Fibroblast of skin of abdomen (primary cell): Measurements from ENCODE around the gene CISD1. TPM values are rescaled to one million over a fixed set of nuclear protein-coding genes. Genes with fewer than 3 reads are reported as not detected.
"Not testable (repeated sequence)": the region's sequence is repeated elsewhere in the genome, so short reads cannot be mapped to it uniquely, and the experiment has no call there.

Experiments
- DNase-seq: peaks from one replicate; pipeline ENCODE4 v3.0.0-alpha.2; 2013
- polyA plus RNA-seq, 2 experiments: library from polyadenylated mRNA; unstranded; fragments of 120-200 nt; gene quantifications; one replicate each; pipeline ENCODE4 v1.2.1, GENCODE V29; 2013; ENCODE audit not compliant: insufficient read length in 2 of 2

CISD1 gene
- 33.4 TPM for polyA plus RNA-seq (2013, experiment 1 of 2; ENCODE audit: insufficient read length)
- polyA plus RNA-seq (2013, experiment 2 of 2; ENCODE audit: insufficient read length): 34.6 TPM

DNA sequence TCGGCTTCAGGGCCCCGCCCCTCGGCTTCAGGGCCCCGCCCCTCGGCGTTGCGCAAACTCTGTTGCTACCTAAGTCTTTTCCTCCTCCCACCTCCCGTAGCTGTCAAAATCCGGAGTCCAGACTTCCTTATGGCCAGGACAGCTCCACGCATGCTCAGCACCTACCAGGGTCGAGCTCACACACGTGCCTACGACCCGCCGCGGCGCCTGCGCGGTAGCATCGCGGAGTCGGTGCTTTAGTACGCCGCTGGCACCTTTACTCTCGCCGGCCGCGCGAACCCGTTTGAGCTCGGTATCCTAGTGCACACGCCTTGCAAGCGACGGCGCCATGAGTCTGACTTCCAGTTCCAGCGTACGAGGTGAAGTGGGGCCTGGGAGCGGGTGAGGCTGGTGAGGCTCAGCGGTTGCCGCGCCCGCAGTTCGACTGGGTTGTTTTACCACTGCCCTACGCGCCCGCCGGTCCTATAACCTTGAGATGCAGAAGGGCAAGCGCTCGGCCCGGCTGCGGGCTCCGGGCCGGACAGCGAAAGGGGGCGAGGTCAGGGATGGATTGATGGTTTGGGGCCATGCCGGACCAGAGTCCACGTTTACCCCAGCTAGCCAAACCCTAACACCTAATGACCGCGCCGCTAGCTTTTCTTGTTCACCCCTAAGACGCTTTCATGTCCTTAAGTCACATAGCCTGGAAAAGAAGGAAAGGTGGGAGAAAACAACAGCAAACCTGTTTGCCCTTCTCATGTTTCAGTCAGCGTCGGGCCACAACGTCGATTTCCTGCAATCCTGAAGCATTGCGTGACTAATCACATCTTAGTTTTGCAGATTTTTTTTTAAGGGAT lies at the start of gene CISD1:
Gene CISD1 (plus strand): TSS at position 217 of the 836 bp plus-strand sequence. CDS start 112 bp downstream, at position 329.
- peak; percentile 100 for DNase-seq

DNA sequence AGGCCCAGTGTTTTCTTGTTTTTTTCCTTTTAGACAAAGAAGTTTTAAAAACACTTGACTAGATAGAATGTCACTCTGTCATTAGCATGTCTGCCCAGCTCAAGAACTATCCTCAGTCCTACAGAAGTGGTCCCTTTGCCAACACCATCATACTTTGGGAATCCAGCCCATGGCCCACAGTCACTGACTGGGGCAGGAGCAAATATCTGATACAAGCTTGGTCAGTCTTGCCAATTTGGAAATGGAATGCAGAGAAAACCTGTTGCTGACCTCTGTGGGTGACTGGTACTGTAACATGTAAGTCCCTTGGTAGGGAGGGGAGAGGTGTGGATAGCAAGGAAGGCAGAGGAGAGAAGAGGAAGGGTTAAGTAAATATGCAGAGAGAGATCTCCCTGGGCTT lies 49.1 kb upstream of the CISD1 start:
- no peak for DNase-seq

DNA sequence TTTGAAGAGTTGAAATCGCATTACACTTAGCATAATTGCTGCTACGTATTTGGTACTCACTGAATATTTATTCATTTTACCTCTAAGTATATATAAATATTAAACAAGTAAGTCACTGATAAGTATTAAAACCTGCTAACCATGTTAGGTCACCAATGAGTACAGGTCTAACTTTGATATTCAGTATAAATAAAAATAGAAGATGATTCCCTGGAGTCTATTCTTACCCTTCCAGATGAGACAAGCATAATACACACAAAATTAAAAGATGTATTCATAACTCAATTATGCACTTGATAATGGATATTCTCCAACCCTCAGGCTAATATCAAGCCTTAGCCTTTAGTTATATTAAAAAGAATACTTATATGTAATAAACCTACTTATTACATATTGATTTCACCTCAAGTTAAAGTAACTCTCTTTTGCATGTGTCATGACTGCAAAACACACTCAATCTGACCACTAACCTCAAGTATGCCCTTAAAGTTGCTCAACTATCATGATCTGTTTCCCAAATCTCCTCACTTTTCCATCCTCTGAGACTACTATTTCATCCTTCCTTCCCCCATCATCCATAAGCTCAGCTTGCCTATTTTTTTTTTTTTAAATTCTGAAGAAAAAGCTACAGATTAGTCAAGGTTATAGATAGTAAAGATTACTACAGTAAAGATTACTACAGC lies 48.1 kb upstream of the CISD1 start:
- DNase-seq: peak; percentile 81

DNA sequence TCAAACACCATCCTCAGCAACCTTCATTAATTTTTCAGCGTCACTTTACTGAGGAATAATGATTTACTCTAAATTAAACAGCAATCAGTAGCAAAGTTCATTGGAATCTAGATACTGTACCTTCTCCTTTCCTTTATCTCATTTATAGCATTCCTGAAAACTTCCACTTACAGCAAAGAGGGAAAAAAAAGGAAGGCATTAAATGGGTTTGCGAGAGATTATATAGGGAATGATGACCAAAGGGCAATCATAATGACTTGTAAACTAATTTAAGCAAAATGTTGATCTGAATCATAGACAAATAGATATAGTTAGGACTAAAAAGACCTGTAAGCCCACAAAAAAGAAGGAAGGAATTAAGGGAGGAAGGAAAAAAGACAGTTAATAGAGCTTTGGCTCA lies 43.3 kb upstream of the CISD1 start:
- DNase-seq: no peak

DNA sequence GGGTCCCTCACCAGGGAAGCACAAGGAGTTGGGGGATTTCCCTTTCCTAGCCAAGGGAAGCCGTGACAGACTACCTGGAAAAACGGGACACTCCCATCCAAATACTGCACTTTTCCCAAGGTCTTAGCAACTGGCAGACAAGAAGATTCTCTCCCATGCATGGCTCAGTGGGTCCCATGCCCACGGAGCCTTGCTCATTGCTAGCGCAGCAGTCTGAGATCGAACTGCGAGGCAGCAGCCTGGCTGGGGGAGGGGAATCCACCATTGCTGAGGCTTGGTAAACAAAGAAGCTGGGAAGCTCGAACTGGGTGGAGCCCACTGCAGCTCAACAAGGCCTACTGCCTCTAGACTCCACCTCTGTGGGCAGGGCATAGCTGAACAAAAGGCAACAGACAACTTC lies 39.1 kb upstream of the CISD1 start:
- not testable (repeated sequence) for DNase-seq

DNA sequence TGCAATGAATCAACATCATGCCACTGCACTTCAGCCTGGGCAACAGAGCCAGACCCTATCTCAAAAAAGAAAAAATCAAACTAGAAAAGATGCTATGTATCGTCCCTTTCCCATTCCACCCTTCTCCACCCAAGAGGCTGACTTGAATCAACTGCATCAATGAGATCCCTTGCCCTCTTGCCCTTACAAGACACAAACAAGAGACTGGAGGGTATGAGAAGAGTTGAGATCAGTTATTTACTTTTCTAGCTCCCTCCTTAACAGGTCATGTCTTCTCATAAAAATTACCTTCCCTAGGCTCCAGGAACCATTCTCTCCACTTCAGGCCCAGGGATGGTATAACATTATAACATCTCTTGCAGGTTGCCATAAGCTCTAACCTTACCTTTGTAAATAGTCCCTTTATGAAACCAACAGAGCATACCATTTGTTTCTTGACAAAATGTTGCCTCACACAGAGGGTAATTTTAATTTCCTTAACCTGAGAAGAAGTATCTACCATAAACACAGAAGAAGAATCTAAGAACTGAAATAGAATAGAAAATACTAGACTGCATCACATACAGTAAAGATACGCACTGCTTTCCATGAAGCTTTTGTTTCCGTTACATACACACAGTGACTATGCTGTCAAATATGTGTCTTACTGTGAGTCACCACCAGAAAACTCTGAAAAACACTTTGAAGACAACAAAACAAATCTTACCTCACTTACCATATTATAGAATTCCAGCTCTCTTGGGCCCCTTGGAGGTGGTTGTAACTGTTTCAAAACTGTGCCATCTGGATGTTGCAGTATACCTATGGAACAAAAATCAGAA lies 31.7 kb upstream of the CISD1 start:
- peak; percentile 88 for DNase-seq

DNA sequence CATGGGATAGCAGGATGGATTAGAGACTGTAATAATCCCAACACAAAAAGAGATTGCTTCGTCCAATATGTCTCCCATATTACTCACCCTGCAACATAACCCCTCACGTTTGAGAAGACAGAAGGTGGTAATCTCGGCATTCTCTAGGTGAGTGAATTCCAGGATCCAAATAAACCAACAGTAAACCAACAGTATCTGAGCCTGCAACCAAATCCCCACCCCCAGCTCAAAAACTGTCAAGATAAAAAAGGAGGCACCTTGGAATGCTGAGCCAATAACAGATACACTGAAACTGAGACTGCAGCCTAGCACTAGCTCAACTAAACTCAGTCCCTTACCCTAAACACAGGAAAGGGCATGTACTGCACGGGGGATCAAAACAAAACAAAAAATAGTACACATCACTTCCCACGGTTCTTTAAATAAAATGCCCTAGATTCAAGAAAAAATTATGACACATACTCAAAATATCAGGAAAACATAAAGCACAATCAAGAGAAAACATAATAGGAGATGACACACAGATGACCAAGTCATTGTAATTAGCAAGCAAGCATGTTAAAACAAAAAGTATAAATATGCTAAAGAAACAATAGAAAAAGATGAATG lies 29.3 kb upstream of the CISD1 start:
- DNase-seq: peak; percentile 6

DNA sequence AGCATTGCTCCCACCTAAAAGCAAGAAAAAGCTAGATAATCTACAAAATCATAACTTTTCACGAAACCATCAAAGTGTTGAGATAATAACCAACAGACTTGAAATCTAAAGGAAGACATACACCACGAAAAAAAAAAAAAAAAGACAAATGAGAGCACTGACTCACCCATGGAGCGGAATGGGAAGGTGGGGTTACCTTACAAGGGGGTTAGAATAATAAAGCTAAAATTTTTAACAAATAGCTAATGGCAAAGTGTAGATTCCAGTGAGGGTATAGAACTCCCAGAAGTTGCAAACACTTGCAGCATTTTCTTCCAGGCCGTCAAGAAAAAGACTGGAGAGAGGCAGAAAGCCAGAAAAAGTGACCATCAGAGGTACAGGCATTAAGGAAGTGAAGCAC lies 28.4 kb upstream of the CISD1 start:
- DNase-seq: peak; percentile 56

DNA sequence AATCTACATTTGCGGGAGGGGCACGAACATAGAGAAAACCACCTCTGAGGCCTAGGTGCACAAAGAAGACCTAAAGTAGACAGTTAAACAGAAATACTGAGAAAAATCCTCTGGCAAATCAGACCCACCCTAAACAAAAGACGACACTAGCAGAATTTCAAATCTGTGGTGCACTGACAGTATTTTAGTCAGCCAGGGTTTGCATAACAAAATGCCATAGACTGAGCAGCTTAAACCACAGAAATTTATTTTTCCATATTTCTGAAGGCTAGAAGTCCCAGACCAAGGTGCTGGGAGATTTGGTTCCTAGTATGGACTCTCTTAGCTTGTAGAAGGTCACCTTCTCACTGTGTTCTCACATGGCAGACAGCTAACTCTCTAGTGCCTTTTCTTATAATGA lies 27.6 kb upstream of the CISD1 start:
- DNase-seq: peak; percentile 48

DNA sequence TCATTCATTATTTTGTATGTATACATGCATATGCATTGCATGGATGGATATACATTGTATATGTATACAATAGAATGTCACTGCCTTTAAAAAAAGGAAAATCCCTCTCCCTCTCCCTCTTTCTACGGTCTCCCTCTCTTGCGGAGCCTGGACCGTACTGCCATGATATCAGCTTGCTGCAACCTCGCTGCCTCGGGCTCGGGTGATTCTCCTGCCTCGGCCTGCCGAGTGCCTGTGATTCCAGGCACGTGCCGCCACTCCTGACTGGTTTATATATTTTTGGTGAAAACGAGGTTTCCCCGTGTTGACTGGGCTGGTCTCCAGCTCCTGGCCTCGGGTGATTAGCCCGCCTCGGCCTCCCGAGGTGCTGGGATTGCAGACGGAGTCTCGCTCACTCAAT lies 25.7 kb upstream of the CISD1 start:
- no peak for DNase-seq

DNA sequence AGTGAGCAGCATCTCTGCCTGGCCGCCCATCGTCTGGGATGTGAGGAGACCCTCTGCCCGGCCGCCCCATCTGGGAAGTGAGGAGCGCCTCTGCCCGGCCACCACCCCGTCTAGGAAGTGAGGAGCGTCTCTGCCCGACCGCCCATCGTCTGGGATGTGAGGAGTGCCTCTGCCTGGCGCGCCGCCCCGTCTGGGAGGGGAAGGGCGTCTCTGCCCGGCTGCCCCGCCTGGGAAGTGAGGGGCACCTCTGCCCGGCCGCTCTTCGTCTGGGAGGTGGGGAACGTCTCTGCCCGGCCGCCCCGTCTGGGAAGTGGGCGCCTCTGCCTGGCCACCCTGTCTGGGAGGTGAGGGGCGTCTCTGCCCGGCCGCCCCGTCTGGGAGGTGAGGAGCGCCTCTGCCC lies 25.2 kb upstream of the CISD1 start:
- DNase-seq: not testable (repeated sequence)

DNA sequence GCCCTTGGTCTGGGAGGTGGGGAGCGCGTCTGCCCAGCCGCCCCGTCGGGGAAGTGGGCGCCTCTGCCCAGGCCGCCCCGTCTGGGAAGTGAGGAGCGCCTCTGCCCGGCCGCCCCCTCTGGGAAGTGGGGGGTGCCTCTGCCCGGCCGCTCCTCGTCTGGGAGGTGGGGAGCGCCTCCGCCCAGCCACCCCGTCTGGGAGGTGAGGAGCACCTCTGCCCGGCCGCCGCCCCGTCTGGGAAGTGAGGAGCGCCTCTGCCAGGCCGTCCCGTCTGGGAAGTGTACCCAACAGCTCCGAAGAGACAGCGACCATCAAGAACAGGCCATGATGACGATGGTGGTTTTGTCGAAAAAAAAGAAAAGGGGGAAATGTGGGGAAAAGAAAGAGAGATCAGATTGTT lies 24.7 kb upstream of the CISD1 start:
- DNase-seq: not testable (repeated sequence)

DNA sequence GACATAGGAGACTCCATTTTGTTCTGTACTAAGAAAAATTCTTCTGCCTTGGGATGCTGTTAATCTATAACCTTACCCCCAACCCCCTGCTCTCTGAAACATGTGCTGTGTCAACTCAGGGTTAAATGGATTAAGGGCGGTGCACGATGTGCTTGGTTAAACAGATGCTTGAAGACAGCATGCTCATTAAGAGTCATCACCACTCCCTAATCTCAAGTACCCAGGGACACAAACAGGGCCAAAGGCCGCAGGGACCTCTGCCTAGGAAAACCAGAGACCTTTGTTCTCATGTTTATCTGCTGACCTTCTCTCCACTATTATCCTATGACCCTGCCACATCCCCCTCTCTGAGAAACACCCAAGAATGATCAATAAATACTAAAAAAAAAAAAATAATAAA lies 24.3 kb upstream of the CISD1 start:
- DNase-seq: not testable (repeated sequence)

DNA sequence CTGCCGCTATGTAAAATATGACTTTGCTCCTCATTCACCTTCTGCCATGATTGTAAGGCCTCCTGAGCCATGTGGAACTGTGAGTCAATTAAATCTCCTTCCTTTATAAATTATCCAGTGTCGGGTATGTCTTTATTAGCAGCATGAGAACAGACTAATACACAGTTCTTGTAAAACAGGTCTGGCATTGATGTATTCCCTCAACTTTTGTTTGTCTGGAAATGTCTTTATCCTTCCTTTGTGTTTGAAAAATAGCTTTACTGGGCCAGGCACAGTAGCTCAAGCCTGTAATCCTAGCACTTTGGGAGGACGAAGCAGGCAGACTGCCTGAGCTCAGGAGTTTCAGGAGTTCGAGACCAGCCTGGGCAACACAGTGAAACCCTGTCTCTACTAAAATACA lies 15.8 kb upstream of the CISD1 start:
- DNase-seq: no peak

DNA sequence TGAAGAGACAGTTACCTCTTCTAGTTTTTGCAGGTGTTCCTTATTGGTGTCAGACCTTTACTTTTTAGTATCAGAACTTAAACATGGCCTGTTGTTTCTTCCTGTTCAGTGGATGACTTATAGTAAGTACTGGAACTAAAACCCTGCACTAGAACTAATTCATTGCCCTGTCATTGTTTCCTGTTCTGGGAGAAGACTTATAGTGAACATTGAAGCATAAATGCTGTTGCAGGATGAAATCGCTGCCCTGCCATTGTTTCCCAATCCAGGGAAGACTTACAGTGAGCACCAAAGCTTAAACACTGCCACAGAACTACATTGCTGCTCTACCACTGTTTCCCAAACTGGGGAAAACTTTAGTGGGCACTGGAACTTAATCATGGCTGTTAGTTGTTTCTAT lies 14.3 kb upstream of the CISD1 start:
- no peak for DNase-seq

DNA sequence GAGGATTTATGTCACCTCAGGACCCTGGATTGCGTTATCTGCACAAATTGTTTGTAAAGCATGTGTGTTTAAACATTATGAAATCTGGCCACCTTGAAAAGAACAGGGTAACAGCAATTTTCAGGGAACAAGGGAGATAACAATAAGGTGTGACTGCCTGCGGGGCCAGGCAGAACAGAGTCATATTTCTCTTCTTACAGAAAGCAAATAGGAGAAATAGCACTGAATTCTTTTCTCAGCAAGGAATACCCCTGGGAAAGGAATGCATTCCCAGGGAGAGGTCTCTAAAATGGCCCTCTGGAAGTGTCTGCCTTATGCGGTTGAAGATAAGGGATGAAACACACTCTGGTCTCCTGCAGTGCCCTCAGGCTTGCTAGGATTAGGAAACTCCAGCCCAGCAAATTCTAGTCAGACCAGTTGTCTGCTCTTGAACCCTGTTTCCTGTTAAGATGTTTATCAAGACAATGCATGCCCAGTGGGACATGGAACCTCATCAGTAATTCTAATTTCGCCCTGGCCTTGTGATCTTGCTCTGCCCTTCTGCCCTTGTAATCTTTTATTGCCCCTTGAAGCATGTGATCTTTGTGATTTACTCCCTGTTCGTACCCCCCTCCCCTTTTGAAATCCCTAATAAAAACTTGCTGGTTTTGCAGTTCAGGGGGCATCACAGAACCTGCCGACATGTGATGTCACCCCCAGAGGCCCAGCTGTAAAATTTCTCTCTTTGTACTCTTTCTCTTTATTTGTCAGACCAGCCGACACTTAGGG lies 12.8 kb upstream of the CISD1 start:
- not testable (repeated sequence) for DNase-seq

DNA sequence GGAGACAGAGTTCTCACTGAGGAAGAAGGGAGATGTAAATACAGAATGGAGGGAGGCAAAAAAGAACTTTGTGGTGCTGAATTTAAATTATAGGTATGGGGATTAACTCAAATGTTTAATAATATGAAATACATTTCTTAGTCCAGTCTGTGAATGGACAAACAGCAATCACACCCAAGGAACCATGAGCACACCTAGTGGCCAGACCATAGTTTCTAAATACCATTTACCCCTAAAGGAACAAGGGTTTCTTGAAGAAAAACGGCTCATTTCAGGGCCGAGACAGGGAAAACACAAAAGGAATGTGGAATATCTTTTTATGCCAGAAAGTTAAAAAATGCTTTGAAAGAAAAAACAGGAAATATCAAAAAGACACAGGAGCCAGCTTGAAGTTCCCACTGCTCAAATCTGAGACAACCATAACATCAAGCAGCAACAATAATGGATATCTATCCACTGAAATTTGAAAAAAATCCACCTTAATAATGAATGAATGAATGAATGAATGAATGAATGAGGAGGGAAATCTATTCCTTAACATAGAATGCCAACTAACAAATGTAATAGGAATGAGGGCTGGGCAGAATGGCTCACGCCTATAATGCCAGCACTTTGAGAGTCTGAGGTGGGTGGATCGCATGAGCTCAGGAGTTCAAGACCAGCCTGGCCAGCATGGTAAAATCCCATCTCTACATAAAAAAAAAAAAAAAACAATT lies 9.8 kb upstream of the CISD1 start:
- no peak for DNase-seq

DNA sequence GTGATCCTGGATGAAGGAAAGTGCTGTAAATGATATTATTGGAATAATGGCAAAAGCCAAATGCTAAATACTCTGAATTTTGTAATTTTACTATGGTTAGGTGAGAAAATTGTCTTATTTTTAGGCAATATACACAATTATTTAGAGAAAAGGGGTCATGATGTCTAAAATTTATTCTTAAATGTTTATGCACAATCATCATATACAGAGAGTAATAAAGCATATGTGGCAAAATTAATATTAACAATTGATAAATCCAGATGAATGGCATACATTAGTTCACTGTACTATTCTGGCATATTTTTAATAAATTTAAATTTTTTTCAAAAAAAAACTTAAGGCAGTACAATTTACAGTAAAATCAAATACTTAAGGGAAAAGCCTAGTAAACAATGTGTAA lies 8.6 kb upstream of the CISD1 start:
- DNase-seq: no peak

DNA sequence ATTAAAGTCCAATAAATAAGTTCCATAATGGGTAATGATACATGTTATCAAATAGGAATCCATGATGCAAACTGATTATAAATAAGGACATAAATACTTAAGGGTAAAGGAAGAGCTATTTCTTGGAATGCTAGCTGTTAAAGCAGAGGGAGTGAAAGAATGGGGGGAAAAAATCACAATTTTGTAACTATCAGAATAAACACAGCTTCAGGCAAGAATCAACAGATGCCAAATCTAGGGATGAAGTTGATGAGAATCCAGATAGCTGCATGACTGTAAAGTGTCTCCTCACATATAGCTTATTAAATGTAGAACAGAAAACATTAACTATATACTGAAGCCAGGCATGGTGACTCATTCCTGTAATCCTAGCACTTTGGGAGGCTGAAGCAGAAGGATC lies 6.2 kb upstream of the CISD1 start:
- DNase-seq: no peak

DNA sequence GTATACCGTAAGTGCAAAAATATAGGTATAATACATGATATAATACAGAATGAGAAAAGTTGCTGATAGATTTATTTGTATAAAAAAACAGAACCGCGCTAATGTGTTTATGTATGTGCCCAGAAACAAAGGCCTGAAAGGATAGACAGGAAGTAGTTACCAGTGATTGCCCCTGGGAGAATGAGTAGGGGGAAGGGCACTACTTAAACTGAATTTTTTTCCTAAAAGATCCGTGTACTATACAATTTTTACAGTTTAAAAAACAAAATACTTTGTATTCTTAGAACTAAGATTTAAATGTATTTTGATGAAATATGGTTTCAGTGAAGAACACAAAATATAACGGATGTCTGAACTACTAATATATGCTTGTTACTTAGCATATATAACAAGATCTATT lies 4.2 kb upstream of the CISD1 start:
- no peak for DNase-seq

DNA sequence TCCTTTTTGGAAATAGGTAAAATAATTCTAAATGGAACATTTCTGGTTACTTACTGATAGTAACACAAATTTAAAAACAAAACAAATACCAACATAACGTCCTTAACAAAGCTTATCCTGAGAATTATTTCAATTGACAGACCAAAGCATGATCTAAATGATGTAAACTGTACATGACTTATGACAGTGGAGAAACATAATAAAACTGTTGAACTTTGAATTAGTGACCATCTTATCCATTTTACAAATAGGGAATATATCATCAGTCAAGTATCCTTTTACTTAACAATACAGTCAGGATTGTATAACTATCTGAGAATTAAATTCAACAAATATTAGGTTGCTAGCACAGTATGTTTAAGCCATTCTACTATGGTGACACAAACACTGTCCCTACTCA lies 3.7 kb upstream of the CISD1 start:
- DNase-seq: no peak
